ENCODE data around the gene BPNT1. TPM values are rescaled to one million over a fixed set of nuclear protein-coding genes. Genes with fewer than 3 reads are reported as not detected.

The BPNT1 gene
- total RNA-seq, 1 experiment from 2014 or later: 41.5 TPM

- Histone ChIP-seq H3K36me3 (ENCODE audit: low read depth) (0 out of 2 replicates have a peak, but pooled peaks cover 8% of the 10 kb centered on the region), H4K20me1 (ENCODE audit: insufficient read depth) (peaks cover 35% of the 10 kb centered on the region), H3K4me2 (peak overlapping the region; percentile 83), H3K27me3 (ENCODE audit: insufficient read depth, low read depth) (no peaks in the 10 kb centered on the region), H3K4me3 (peak overlapping the region; percentile 95), H3K4me1 (replicated peaks; ENCODE audit: insufficient read depth) (peaks cover 25% of the 10 kb centered on the region), H2AFZ (peak overlapping the region; percentile 83), H3K79me2 (ENCODE audit: low read depth) (peaks cover 56% of the 10 kb centered on the region), H3K27ac (peak overlapping the region; percentile 87), H3F3A (ENCODE audit: insufficient read depth, low read depth) (peaks cover 11% of the 10 kb centered on the region), H3K9me3 (ENCODE audit: insufficient read depth, low read depth) (no peaks in the 10 kb centered on the region), H3K9me2 (ENCODE audit: insufficient read depth) (no peaks in the 10 kb centered on the region)
- no TSS peak for BruUV-seq (replicated peaks)
- intact Hi-C loops (cut with micrococcal nuclease; ENCODE audit: unreplicated experiment): loop anchor here (1.0 to 10.0 kb wide), 3 partner anchors 44 to 749 kb away; partner anchors contain the start of genes BPNT1 and IARS2
- peak in 1 of 2 experiments; percentile 2 for DNase-seq
- TF ChIP-seq CTCF (conservative IDR thresholded peaks at IDR 0.05) (no peak), EZH2 (IDR thresholded peaks at IDR 0.05; ENCODE audit: low read depth) (no peak)
- ChIA-PET POLR2A (ENCODE audit: unreplicated experiment) (interaction anchor here (0.6 kb wide), 1 partner anchor 49 kb away, joined by 3 read pairs; no protein-coding TSS in a partner anchor), CTCF (no interaction called here)
Observed at GRCh38 chr1:220045356-220046051, 44.1 kb downstream of the BPNT1 start.

GRCh38 chr1:220044678-220045355, 44.8 kb downstream of the BPNT1 start:
- Histone ChIP-seq H3K9me3 (ENCODE audit: insufficient read depth, low read depth) (no peaks in the 10 kb centered on the region), H2AFZ (no peak overlapping the region), H4K20me1 (ENCODE audit: insufficient read depth) (peaks cover 39% of the 10 kb centered on the region), H3K4me3 (peak overlapping the region; percentile 95), H3K9me2 (ENCODE audit: insufficient read depth) (no peaks in the 10 kb centered on the region), H3K79me2 (ENCODE audit: low read depth) (peaks cover 63% of the 10 kb centered on the region), H3K27ac (no peak overlapping the region), H3F3A (ENCODE audit: insufficient read depth, low read depth) (peaks cover 11% of the 10 kb centered on the region), H3K4me2 (peak overlapping the region; percentile 83), H3K27me3 (ENCODE audit: insufficient read depth, low read depth) (no peaks in the 10 kb centered on the region), H3K4me1 (replicated peaks; ENCODE audit: insufficient read depth) (peaks cover 25% of the 10 kb centered on the region), H3K36me3 (ENCODE audit: low read depth) (0 out of 2 replicates have a peak, but pooled peaks cover 12% of the 10 kb centered on the region)
- ChIA-PET CTCF (interaction anchor here (0.6 kb wide), 1 partner anchor 712 kb away, joined by 3 read pairs; no protein-coding TSS in a partner anchor), POLR2A (ENCODE audit: unreplicated experiment) (no interaction called here)
- no peak for TF ChIP-seq EZH2 (IDR thresholded peaks at IDR 0.05; ENCODE audit: low read depth)
- no peak for TF ChIP-seq CTCF (conservative IDR thresholded peaks at IDR 0.05)
- BruUV-seq (replicated peaks): no TSS peak
- no peak for DNase-seq
- intact Hi-C loops (cut with micrococcal nuclease; ENCODE audit: unreplicated experiment): loop anchor here (10.0 kb wide), 1 partner anchor 750 kb away; no protein-coding TSS in a partner anchor

GRCh38 chr1:220043646-220044045, 45.9 kb downstream of the BPNT1 start:
- BruUV-seq (replicated peaks): no TSS peak
- H3K36me3 ChIP-seq (ENCODE audit: low read depth): peaks cover 18% of the 10 kb centered on the region; the same call in 1 of the 2 replicates
- no peaks in the 10 kb centered on the region for H3K9me2 ChIP-seq (ENCODE audit: insufficient read depth)
- H3K79me2 ChIP-seq (ENCODE audit: low read depth): peaks cover 70% of the 10 kb centered on the region
- POLR2A ChIA-PET (ENCODE audit: unreplicated experiment): no interaction called here
- DNase-seq: no peak
- H3K27me3 ChIP-seq (ENCODE audit: insufficient read depth, low read depth): no peaks in the 10 kb centered on the region
- peaks cover 25% of the 10 kb centered on the region for H3K4me1 ChIP-seq (replicated peaks; ENCODE audit: insufficient read depth)
- peak overlapping the region; percentile 22 for H3K4me2 ChIP-seq
- H3K9me3 ChIP-seq (ENCODE audit: insufficient read depth, low read depth): no peaks in the 10 kb centered on the region
- no peak overlapping the region for H2AFZ ChIP-seq
- peaks cover 11% of the 10 kb centered on the region for H3F3A ChIP-seq (ENCODE audit: insufficient read depth, low read depth)
- intact Hi-C loops (cut with micrococcal nuclease; ENCODE audit: unreplicated experiment): loop anchor here (10.0 kb wide), 1 partner anchor 751 kb away; no protein-coding TSS in a partner anchor
- H4K20me1 ChIP-seq (ENCODE audit: insufficient read depth): peaks cover 44% of the 10 kb centered on the region
- TF ChIP-seq CTCF (conservative IDR thresholded peaks at IDR 0.05) (no peak), EZH2 (IDR thresholded peaks at IDR 0.05; ENCODE audit: low read depth) (no peak)
- CTCF ChIA-PET: no interaction called here
- H3K4me3 ChIP-seq: no peak overlapping the region
- no peak overlapping the region for H3K27ac ChIP-seq
